ENCODE data around the gene MCTP2.

- no peak for TF ChIP-seq ONECUT2 (CRISPR knock-in tag; IDR thresholded peaks at IDR 0.05)
- no peak for TF ChIP-seq CTCF (CRISPR knock-in tag; IDR thresholded peaks at IDR 0.05)
- TF ChIP-seq, protein P1, sequence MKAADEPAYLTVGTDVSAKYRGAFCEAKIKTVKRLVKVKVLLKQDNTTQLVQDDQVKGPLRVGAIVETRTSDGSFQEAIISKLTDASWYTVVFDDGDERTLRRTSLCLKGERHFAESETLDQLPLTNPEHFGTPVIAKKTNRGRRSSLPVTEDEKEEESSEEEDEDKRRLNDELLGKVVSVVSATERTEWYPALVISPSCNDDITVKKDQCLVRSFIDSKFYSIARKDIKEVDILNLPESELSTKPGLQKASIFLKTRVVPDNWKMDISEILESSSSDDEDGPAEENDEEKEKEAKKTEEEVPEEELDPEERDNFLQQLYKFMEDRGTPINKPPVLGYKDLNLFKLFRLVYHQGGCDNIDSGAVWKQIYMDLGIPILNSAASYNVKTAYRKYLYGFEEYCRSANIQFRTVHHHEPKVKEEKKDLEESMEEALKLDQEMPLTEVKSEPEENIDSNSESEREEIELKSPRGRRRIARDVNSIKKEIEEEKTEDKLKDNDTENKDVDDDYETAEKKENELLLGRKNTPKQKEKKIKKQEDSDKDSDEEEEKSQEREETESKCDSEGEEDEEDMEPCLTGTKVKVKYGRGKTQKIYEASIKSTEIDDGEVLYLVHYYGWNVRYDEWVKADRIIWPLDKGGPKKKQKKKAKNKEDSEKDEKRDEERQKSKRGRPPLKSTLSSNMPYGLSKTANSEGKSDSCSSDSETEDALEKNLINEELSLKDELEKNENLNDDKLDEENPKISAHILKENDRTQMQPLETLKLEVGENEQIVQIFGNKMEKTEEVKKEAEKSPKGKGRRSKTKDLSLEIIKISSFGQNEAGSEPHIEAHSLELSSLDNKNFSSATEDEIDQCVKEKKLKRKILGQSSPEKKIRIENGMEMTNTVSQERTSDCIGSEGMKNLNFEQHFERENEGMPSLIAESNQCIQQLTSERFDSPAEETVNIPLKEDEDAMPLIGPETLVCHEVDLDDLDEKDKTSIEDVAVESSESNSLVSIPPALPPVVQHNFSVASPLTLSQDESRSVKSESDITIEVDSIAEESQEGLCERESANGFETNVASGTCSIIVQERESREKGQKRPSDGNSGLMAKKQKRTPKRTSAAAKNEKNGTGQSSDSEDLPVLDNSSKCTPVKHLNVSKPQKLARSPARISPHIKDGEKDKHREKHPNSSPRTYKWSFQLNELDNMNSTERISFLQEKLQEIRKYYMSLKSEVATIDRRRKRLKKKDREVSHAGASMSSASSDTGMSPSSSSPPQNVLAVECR (CRISPR knock-in tag; IDR thresholded peaks at IDR 0.05; ENCODE audit: borderline replicate concordance), result no peak
- no peak for TF ChIP-seq KDM1A (CRISPR knock-in tag; IDR thresholded peaks at IDR 0.05)
- no peak for TF ChIP-seq SYNCRIP (IDR thresholded peaks at IDR 0.05; ENCODE audit: insufficient read depth, low read depth, low read length)
- no peak for TF ChIP-seq ZNF331 (CRISPR knock-in tag; IDR thresholded peaks at IDR 0.05)
- no peak for TF ChIP-seq ZBTB2 (CRISPR knock-in tag; IDR thresholded peaks at IDR 0.05; ENCODE audit: low read depth)
- TF ChIP-seq KAT2B (IDR thresholded peaks at IDR 0.05; ENCODE audit: borderline replicate concordance, low read depth, low read length), result no peak
- no peak for TF ChIP-seq TP53 (CRISPR knock-in tag; conservative IDR thresholded peaks at IDR 0.05)
- no peak for TF ChIP-seq ZFY (CRISPR knock-in tag; IDR thresholded peaks at IDR 0.05)
- no peak for TF ChIP-seq REST (IDR thresholded peaks at IDR 0.05; ENCODE audit: borderline replicate concordance in 1 of 2, low read depth in 1 of 2, low read length in 2 of 2)
- TF ChIP-seq ZNF766 (CRISPR knock-in tag; IDR thresholded peaks at IDR 0.05; ENCODE audit: borderline replicate concordance), result no peak
- no peak for TF ChIP-seq JUND (CRISPR knock-in tag; IDR thresholded peaks at IDR 0.05)
Measured at GRCh38 chr15:94198633-94199032, 32.7 kb upstream of the MCTP2 start.

Measured in HepG2 (cell line).